GM06990 (cell line): ENCODE results near the gene MRPL43.

ENCODE experiments used
- DNase-seq: peaks from one replicate; pipeline ENCODE4 v3.0.0-alpha.2; 2011; ENCODE audit not compliant: insufficient read length; ENCODE audit errors: extremely low read depth
- H3K27me3 ChIP-seq: replicated peaks from 2 replicates; pipeline ENCODE4 v1.6.0; 2011; ENCODE audit warnings: low read length; ENCODE audit not compliant: control insufficient read depth, insufficient read depth
- H3K36me3 ChIP-seq: 2 replicates; pipeline ENCODE4 v1.5.1; 2011; ENCODE audit warnings: low read length; ENCODE audit not compliant: control insufficient read depth, insufficient read depth
- H3K4me3 ChIP-seq: replicated peaks from 2 replicates; pipeline ENCODE4 v1.5.1; 2011; ENCODE audit warnings: low read depth, mild to moderate bottlenecking, control low read depth, low read length
- CTCF ChIP-seq: IDR thresholded peaks from 2 replicates; pipeline ENCODE4 v1.5.1; 2011; ENCODE audit warnings: low read length, control low read depth, mild to moderate bottlenecking, inconsistent platforms; ENCODE audit not compliant: insufficient read depth, poor library complexity, severe bottlenecking

The MRPL43 gene

GRCh38 chr10:101006593-101007098 is 19.3 kb upstream of the MRPL43 start:
- no peak overlapping the region for H3K4me3 ChIP-seq
- no peak for TF ChIP-seq CTCF
- peaks cover 4% of the 10 kb centered on the region for H3K36me3 ChIP-seq
- no peaks in the 10 kb centered on the region for H3K27me3 ChIP-seq
- no peak for DNase-seq

GRCh38 chr10:101005869-101006567 is 18.7 kb upstream of the MRPL43 start:
- no peak for TF ChIP-seq CTCF

GRCh38 chr10:101005361-101005760 is 18.1 kb upstream of the MRPL43 start:
- no peak overlapping the region for H3K4me3 ChIP-seq
- no peak for DNase-seq
- no peaks in the 10 kb centered on the region for H3K27me3 ChIP-seq
- peaks cover 4% of the 10 kb centered on the region for H3K36me3 ChIP-seq
- TF ChIP-seq CTCF, result no peak

More at GRCh38 chr10:101005869-101006567, 18.7 kb upstream of the MRPL43 start:
- Histone ChIP-seq H3K27me3 (no peaks in the 10 kb centered on the region), H3K36me3 (peaks cover 4% of the 10 kb centered on the region), H3K4me3 (no peak overlapping the region)
- no peak for DNase-seq

GRCh38 chr10:101003639-101004206 is 16.4 kb upstream of the MRPL43 start:
- Histone ChIP-seq H3K36me3 (peaks cover 4% of the 10 kb centered on the region), H3K4me3 (no peak overlapping the region), H3K27me3 (no peaks in the 10 kb centered on the region)
- TF ChIP-seq CTCF, result no peak
- DNase-seq, result no peak

- no peak for TF ChIP-seq CTCF
- H3K4me3 ChIP-seq, result no peak overlapping the region
- H3K27me3 ChIP-seq, result no peaks in the 10 kb centered on the region
- DNase-seq, result no peak
- peaks cover 4% of the 10 kb centered on the region for H3K36me3 ChIP-seq
Measured at GRCh38 chr10:101002456-101002855, 15.2 kb upstream of the MRPL43 start.

GRCh38 chr10:101001659-101002035 is 14.3 kb upstream of the MRPL43 start:
- peaks cover 4% of the 10 kb centered on the region for H3K36me3 ChIP-seq
- no peak for DNase-seq
- TF ChIP-seq CTCF, result no peak
- H3K27me3 ChIP-seq, result no peaks in the 10 kb centered on the region
- H3K4me3 ChIP-seq, result no peak overlapping the region
